NCI-H2107 (cell line): Measurements from ENCODE around the gene ANTXR1.
"Not testable (repeated sequence)": the region's sequence is repeated elsewhere in the genome, so short reads cannot be mapped to it uniquely, and the experiment has no call there.

Experiments used
- DNase-seq: peaks from one replicate; lab custom pipeline; 2025; lab: John Stamatoyannopoulos, UW

The ANTXR1 gene

DNA sequence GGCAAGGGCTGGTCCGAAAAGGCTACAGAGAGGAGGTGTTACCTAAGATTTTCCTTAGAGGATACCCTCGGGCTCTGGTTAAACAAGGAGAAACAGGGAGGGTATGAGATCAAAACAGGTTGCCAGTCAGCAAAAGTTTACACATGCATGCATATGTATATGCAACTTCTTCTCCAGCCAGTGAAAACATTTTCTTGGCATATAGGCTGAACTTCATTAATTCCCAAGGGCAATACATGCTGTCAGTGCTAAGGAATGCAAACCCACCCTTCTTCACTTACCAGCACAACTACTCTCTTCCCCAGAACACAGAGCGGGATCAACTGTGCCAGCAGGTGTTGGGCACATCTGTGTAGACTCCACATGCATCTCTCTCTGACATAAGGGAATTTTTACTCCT, 198.1 kb downstream of the ANTXR1 start:
- DNase-seq, result no peak

GRCh38 chr2:69211686-69212085, 198.7 kb downstream of the ANTXR1 start:
- DNase-seq, result no peak

GRCh38 chr2:69212238-69213028, 199.5 kb downstream of the ANTXR1 start:
- no peak for DNase-seq

DNA sequence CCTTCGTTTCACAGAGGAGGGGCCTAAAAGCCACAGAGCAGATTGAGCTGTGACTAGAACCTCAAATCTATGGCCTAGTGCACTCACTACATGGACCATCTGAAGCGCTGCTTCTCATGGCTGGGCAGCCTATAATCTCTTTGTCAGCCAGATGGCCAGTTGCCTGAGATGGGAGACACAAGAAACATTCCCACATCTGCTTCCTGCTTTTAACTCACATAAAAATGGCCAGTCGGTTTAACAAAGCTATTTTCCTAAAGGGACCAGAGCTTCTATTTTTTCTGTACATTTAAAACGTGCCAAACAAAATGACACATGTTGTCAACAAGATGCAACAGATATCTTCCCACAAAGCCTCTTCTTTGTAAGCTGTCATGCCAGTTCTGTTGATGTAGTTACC, 200.2 kb downstream of the ANTXR1 start:
- no peak for DNase-seq

GRCh38 chr2:69213782-69214181, 200.8 kb downstream of the ANTXR1 start:
- DNase-seq, result no peak

DNA sequence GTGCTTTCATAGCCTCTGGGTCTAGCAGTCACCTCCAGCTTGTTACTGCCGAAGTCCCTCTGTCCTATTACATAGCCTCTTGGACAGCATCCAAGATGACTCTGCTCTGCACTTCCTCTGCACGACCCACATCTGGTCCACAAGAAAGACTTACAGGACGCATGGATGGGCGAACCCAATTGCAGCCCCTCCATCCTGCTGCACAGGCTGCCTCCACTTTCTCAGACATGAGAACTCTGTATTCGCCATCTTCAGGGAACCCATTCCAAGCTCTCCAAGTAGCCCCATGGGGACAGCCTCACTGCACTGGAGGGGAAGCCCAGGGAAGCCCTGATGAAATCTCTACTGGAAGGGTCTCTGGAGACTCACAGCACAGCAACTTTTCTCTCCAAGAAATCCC, 201.9 kb downstream of the ANTXR1 start:
- no peak for DNase-seq

DNA sequence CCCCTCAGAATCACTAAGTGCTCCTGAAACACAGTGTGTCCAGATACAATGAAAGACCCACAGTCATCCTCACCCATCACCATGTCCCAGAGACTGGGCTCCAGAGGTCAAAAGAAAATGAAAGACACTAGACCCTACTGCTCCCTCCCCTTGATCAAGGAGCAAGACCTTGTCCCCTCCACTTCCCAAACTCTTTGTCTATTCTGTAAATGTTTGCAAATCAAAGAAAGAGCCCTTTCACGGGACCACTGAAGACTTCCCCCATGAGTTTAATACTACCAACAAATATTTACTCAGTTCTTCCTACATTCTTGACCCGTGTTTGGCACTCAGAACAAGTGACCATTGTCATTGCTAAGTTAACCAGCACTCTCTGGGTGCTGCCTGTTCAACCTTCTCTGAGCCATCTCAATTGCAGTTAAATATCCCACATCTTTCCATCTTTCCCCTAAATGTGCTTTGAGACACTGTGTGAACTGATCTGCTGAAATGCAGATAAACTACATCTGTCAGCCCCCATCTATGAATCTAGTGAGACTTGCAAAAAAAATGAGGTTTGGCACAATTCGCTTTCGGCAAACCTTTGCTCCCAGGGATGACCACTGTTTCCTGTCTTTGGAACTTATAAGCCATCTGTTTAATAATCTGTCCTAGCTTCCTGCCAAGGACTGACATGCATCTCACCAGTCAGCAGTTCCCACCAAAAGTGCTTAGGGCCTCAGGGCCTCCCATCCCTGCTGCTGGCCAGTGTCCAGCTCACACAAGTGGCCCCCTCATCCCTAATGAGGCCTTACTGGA, 203.8 kb downstream of the ANTXR1 start:
- DNase-seq, result no peak

- DNase-seq, result peak; percentile 88
Observed at GRCh38 chr2:69217333-69218080, 204.5 kb downstream of the ANTXR1 start.

- no peak for DNase-seq
Observed at GRCh38 chr2:69221512-69221911, 208.5 kb downstream of the ANTXR1 start.

- no peak for DNase-seq
Observed at GRCh38 chr2:69221960-69222751, 209.2 kb downstream of the ANTXR1 start.

- DNase-seq, result no peak
Observed at GRCh38 chr2:69222953-69223658, 210.1 kb downstream of the ANTXR1 start.

DNA sequence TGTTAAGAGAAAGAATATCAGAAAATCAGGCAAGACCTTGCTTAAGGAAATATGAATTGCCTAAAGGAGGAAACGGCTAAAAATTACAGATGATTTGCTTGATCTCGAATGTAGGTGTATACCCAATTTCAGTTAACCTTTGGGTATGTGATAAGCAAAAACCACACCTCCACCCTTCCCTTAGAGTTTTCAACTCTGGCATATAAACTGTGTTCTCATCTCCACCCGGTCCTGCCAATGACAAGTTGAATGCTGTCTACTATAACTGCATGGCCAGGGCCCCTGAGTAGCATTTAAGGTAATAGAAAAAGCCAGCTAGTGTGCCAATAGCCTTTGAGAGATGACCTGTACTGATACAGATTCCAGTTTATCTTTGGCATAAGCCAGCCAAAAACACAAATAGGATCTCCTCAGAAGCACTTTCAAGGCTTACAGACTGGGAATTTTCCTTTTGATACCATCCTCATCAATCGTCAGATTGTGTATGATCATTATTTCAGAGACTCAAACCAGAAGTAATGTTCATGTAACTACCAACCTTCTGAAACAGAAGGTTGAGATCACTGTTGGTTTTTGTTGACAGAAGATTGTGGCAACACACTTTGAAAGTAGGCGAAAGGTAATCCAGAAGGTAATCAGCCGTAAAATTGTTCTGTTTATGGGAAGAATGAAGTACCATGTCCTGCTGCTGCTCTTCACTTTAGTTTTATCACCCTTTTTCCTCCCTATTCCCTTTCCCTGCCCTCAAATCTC, 211.0 kb downstream of the ANTXR1 start:
- DNase-seq, result no peak

GRCh38 chr2:69224512-69224837, 211.5 kb downstream of the ANTXR1 start:
- DNase-seq, result no peak

GRCh38 chr2:69225933-69226332, 213.0 kb downstream of the ANTXR1 start:
- no peak for DNase-seq

DNA sequence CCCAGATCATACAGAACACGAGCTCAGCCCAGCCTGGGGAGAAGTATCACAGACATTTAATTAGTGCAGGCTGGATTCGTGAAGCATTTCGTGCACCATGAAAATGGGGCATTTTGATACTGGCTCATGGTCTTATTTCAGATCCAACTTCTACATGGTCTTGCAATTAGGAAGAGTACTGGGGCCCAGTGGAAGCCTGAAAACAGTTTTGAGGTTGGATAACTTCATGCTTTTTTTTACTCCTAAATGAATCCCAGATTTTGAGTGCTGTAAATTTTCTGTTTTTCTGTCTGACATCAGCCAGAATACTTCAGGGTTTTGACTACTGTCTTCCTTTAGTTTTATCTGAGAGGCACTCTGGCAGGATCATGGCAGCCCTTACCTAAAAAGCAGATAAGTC, 213.9 kb downstream of the ANTXR1 start:
- DNase-seq, result no peak

- no peak for DNase-seq
Observed at GRCh38 chr2:69227716-69228115, 214.7 kb downstream of the ANTXR1 start.

- not testable (repeated sequence) for DNase-seq
Observed at GRCh38 chr2:69230946-69231345, 218.0 kb downstream of the ANTXR1 start.

GRCh38 chr2:69231612-69232277, 218.8 kb downstream of the ANTXR1 start:
- DNase-seq, result no peak

- not testable (repeated sequence) for DNase-seq
Observed at GRCh38 chr2:69235835-69236234, 222.9 kb downstream of the ANTXR1 start.

DNA sequence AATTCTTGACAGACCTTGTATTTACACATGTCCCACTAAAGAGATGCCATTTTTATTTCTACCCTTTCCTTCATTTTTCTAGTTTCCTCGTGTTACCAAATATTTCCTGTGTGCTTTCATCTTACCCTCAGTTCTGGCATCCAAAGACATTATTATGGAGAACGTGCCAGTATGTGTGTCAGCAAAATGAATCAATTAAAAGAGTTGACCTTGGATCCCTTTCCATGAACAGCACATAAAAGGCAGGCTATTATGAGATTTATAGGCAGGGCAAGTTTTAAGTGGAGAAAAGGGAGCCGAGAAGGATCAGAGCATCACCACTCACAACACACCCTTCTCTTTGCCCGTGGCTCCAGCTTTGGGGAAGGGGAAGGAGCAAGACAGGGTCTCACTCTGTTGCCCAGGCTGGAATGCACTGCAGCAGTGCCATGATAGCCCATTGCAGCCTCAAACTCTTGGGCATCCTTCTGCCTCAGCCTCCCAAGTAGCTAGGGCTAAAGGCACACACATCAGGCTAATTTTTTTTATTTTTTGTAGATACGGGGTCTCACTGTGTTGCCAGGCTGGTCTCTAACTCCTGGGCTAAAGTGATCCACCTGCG, 224.2 kb downstream of the ANTXR1 start:
- no peak for DNase-seq
